ENCODE measurements around the gene DLG5.

- TF ChIP-seq CTCF (conservative IDR thresholded peaks at IDR 0.05; ENCODE audit: low read length) (no peak), EZH2phosphoT487 (IDR thresholded peaks at IDR 0.05; ENCODE audit: borderline replicate concordance) (no peak)
Observed at GRCh38 chr10:77840636-77841035, 85.9 kb downstream of the DLG5 start.

Measured in Loucy (cell line).